HG02852 (cell line): Measurements from ENCODE around the gene MAB21L4.
"Not testable (repeated sequence)": the region's sequence is repeated elsewhere in the genome, so short reads cannot be mapped to it uniquely, and the experiment has no call there.

Experiments
- ATAC-seq: cut with Tn5 transposase; IDR thresholded peaks from one replicate; pipeline ENCODE4 v1.9.1; 2021; ENCODE audit warnings: mild to moderate bottlenecking, moderate library complexity; ENCODE audit not compliant: unreplicated experiment

Gene MAB21L4

GRCh38 chr2:240846309-240846708 lies 49.6 kb downstream of the MAB21L4 start:
- ATAC-seq, result not testable (repeated sequence)

GRCh38 chr2:240840435-240841060 lies 55.4 kb downstream of the MAB21L4 start:
- no peak for ATAC-seq

- ATAC-seq, result no peak
Observed at GRCh38 chr2:240839152-240840143, 56.5 kb downstream of the MAB21L4 start.

- ATAC-seq, result no peak
Observed at GRCh38 chr2:240837621-240838020, 58.3 kb downstream of the MAB21L4 start.

GRCh38 chr2:240836781-240837467 lies 59.0 kb downstream of the MAB21L4 start:
- no peak for ATAC-seq
